Activated T-cell treated with anti-CD3 and anti-CD28 coated beads, Interleukin-2, amount 50 U/mL, for 24 hours (primary cell): ENCODE data around the gene VSIG10L2.

Experiments used
- DNase-seq: peaks from one replicate; pipeline ENCODE4 v3.0.0-alpha.2; 2020
- H3K27ac Mint-ChIP-seq: 2 replicates; pipeline ENCODE4 v1.8.0; 2020; ENCODE audit warnings: mild to moderate bottlenecking, mixed read lengths
- H3K27me3 Mint-ChIP-seq: 2 replicates; pipeline ENCODE4 v1.8.0; 2020; ENCODE audit warnings: mixed read lengths
- H3K36me3 Mint-ChIP-seq: 2 replicates; pipeline ENCODE4 v1.8.0; 2020; ENCODE audit warnings: low read depth, mixed read lengths
- H3K4me1 Mint-ChIP-seq: 2 replicates; pipeline ENCODE4 v1.8.0; 2020; ENCODE audit warnings: low read depth, mixed read lengths
- H3K4me3 Mint-ChIP-seq: 2 replicates; pipeline ENCODE4 v1.8.0; 2020; ENCODE audit warnings: mild to moderate bottlenecking, moderate library complexity, mixed read lengths
- H3K9me3 Mint-ChIP-seq: 2 replicates; pipeline ENCODE4 v1.8.0; 2020; ENCODE audit warnings: mixed read lengths

VSIG10L2 gene

DNA sequence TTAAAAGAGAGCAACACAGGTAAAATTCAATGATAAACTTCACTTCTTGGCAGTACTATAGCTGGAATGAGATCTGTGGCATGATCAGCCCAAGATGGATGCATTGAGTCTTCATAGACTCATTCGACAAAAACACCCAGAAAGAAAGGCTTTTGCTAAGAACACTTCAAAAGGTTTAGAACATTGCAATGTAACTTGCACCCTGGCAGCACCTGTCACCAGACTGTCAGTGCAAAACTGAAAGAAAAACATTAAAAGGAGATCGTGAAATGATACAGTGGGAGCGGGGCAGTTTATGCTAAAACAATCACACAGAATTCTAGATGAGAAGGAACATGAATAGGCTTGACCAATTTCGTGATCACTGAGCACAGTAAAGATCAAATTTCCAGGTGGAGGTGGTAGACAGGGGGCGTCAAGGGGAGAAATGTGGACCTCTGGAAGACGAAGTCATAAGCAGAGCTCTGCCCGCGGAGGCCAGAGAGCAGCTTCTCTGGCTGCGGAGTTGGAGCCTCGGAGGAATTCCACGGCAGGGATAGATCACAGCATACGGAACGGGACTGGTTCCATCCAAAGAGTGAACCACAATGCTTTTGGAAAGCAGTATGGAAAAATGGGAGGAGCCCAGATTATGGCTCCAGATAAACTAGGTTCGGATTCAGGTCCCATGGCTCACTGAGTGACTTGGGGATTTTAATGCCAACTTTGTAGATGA lies 11.9 kb downstream of the VSIG10L2 start:
- H3K27ac Mint-ChIP-seq: no peak overlapping the region
- H3K36me3 Mint-ChIP-seq: no peaks in the 10 kb centered on the region
- no peak for DNase-seq
- no peak overlapping the region for H3K4me3 Mint-ChIP-seq
- no peaks in the 10 kb centered on the region for H3K27me3 Mint-ChIP-seq
- H3K9me3 Mint-ChIP-seq: peaks cover 6% of the 10 kb centered on the region
- peaks cover 5% of the 10 kb centered on the region for H3K4me1 Mint-ChIP-seq

DNA sequence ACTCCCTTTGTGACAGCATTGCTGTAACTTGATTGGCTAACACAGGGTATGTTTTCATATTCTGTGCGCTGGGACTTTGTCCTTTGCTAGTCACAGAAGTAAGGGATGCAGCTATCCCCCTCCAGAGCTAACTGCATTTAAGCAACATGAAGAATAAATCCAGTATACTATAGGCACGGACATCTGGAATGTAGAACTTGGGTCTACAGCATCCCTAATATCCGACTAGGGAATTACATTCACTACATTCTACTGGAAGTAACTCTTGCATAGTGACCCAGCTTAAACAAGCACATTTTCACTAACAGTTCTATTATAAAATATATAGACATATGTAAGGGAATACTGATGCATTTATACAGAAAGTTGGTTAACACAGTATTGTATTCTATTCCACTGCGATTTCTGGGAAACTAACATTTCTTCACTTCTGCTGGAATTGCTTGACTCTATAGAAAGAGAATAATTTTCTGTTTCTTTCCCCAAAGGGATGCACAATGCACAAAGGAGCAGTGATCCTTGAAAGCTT lies 13.1 kb downstream of the VSIG10L2 start:
- H3K27me3 Mint-ChIP-seq: no peaks in the 10 kb centered on the region
- H3K27ac Mint-ChIP-seq: no peak overlapping the region

DNA sequence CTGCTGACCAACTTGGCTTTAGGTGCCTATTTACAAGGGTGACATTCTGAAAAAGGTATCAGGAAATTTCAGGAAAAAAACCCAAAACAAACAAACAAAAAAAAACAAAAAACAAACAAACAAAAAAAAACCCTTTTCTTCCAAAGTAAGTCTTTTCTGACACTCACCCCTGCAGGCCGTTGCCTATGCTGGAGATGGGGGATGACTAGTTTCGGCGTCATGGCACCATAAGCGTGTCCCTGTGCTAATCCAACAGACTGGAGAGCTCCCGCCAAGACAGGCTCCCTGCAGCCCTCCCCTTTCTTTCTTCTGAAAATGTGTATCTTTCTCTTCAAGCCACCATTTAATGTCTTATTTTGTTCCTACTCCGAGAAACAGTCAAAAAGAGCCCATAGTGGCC lies 13.7 kb downstream of the VSIG10L2 start:
- DNase-seq: no peak
- no peak overlapping the region for H3K27ac Mint-ChIP-seq
- no peak overlapping the region for H3K4me3 Mint-ChIP-seq
- no peaks in the 10 kb centered on the region for H3K27me3 Mint-ChIP-seq
- no peaks in the 10 kb centered on the region for H3K36me3 Mint-ChIP-seq
- peaks cover 12% of the 10 kb centered on the region for H3K9me3 Mint-ChIP-seq
- H3K4me1 Mint-ChIP-seq: peaks cover 5% of the 10 kb centered on the region

More for the DNA sequence above, 13.1 kb downstream of the VSIG10L2 start:
- DNase-seq: no peak
- Mint-ChIP-seq H3K4me1 (peaks cover 5% of the 10 kb centered on the region), H3K36me3 (no peaks in the 10 kb centered on the region), H3K4me3 (no peak overlapping the region), H3K9me3 (peaks cover 12% of the 10 kb centered on the region)

DNA sequence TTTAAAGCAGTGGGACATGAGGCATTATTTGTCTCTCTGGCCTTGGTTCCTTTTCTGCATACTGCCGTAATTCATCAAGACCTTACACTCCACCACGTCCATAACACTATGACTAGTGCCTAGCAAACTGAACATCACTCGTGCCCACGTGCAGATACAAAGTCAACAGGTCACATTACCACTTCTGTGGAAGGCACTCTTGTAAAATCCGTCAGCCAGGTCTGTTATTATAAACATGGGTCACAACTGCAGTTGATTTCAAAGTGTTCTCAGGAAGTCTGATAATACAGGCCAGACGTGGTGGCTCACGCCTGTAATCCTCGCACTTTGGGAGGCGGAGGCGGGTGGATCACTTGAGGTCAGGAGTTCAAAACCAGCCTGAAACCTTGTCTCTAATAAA lies 14.1 kb downstream of the VSIG10L2 start:
- peaks cover 12% of the 10 kb centered on the region for H3K9me3 Mint-ChIP-seq
- peaks cover 5% of the 10 kb centered on the region for H3K4me1 Mint-ChIP-seq
- no peak overlapping the region for H3K4me3 Mint-ChIP-seq
- H3K27ac Mint-ChIP-seq: no peak overlapping the region
- DNase-seq: no peak
- H3K36me3 Mint-ChIP-seq: no peaks in the 10 kb centered on the region
- H3K27me3 Mint-ChIP-seq: no peaks in the 10 kb centered on the region

DNA sequence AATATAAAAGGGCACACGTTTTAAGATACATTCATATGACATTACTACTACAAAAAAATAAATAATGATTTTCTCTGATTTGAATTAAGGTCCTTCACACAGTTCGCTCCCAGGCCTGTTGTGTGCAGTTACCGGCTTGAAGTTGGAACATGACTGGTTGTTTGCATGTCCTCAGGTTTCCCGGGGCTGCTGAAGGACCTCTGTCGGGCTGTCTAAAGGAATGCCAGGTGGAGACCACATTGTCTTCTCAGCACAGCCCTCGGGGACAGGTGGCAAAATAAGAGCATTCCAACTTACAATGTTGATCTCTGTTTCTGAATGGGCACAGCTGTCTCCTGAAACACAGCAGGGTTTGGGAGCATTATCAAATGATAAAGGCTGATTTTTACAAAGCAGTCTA lies 14.9 kb downstream of the VSIG10L2 start:
- H3K9me3 Mint-ChIP-seq: peaks cover 12% of the 10 kb centered on the region
- no peak overlapping the region for H3K27ac Mint-ChIP-seq
- no peaks in the 10 kb centered on the region for H3K27me3 Mint-ChIP-seq
- peaks cover 5% of the 10 kb centered on the region for H3K4me1 Mint-ChIP-seq
- no peaks in the 10 kb centered on the region for H3K36me3 Mint-ChIP-seq
- no peak overlapping the region for H3K4me3 Mint-ChIP-seq
- DNase-seq: no peak

DNA sequence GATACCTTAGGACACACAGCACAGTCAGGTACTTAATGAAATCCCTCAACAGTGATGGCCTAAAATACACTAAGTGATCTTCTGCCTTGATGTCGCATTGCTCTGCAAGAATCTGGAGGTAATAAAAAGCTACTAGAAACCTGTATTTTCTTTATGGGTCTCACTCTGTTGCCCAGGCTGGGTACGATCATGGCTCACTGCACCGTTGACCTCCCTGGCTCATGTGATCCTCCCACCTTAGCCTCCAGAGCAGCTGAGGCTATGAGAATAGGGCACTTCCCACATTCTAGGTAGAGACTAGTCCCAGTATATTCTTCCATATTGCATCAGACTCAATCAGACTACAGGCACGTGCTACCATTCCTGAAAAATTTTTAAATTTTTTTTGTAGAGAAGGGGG lies 21.7 kb downstream of the VSIG10L2 start:
- H3K27me3 Mint-ChIP-seq: no peaks in the 10 kb centered on the region
- no peaks in the 10 kb centered on the region for H3K4me1 Mint-ChIP-seq
- H3K9me3 Mint-ChIP-seq: peaks cover 9% of the 10 kb centered on the region
- DNase-seq: no peak
- H3K36me3 Mint-ChIP-seq: no peaks in the 10 kb centered on the region
- no peak overlapping the region for H3K27ac Mint-ChIP-seq
- H3K4me3 Mint-ChIP-seq: no peak overlapping the region

DNA sequence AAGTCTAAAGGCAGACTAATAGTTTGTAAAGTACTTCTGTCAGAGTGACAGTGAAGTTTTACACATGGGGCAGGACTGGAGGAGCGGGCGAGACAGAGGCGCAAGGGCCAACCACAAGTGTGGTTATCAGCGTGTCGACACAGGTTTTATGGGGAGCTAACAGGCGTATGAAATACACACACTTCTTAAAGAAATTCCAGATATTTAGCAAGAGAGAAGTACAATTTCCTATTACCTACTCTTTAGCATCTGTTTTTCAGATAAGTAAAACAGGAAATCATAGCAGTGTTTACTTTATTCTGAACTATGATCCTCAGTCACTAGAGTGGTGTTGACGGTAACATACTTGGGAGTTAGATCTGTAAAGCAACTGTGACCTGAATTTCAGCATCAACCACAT lies 22.5 kb downstream of the VSIG10L2 start:
- Mint-ChIP-seq H3K36me3 (no peaks in the 10 kb centered on the region), H3K27ac (no peak overlapping the region), H3K4me1 (no peaks in the 10 kb centered on the region), H3K27me3 (no peaks in the 10 kb centered on the region), H3K4me3 (no peak overlapping the region), H3K9me3 (peaks cover under 1% of the 10 kb centered on the region)
- no peak for DNase-seq

DNA sequence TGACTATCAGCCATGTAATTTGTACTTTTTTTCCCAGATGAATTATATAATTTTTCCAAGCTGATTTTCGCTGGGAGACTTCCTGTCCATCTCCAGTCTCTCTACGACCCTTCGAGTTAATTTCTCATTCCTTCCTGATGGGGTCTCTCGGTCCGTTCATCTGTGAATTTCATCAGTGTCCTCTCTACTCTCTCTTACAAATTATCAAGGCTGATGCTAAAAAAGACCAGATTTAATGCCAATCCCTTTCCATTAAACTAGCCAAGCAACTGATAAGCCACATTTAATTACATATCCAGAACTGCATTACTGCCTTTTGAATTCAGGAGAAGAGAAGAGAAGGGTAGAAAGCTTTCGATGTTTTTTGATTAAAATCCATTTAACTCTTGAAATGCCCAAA lies 25.8 kb downstream of the VSIG10L2 start:
- H3K4me1 Mint-ChIP-seq: no peaks in the 10 kb centered on the region
- DNase-seq: no peak
- no peak overlapping the region for H3K4me3 Mint-ChIP-seq
- no peaks in the 10 kb centered on the region for H3K27me3 Mint-ChIP-seq
- H3K9me3 Mint-ChIP-seq: no peaks in the 10 kb centered on the region
- no peaks in the 10 kb centered on the region for H3K36me3 Mint-ChIP-seq
- no peak overlapping the region for H3K27ac Mint-ChIP-seq

DNA sequence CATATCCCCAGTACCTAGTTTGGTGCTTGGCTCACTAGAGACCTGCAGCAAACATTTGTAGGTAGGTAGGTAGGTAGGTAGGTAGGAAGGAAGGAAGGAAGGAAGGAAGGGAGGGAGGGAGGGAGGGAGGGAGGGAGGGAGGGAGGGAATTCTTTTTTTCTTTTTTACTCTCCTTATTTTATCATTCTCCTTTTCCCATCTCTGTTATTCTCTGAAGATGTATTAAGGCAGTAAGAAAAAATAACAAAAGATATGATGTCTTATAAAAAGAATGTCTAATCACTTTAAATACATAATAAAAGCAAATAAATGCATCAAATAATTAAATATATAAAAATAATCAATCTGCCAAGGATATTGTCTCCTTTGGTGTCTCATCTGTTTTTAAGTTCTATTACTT lies 28.4 kb downstream of the VSIG10L2 start:
- Mint-ChIP-seq H3K36me3 (no peaks in the 10 kb centered on the region), H3K27me3 (no peaks in the 10 kb centered on the region)
- no peak for DNase-seq

DNA sequence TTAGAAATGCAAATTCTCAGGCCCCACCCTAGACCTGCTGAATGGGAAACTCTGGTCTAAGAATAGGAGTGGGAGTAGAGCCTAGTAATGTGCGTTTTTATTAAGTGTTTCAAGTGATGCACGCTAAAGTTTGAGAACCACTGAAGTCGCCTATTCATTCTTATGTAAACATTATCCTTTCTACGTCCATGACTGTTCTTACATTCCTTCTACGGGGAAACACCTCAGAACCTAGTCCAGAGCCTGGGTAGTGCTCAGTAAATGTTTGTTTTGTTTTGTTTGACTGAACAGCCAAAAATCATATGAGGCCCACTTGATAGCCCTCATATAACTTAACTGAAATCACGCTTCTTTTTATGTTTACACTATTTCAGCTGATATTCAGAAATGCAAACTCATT lies 29.8 kb downstream of the VSIG10L2 start:
- no peaks in the 10 kb centered on the region for H3K36me3 Mint-ChIP-seq
- no peak for DNase-seq
- no peaks in the 10 kb centered on the region for H3K9me3 Mint-ChIP-seq
- H3K4me1 Mint-ChIP-seq: no peaks in the 10 kb centered on the region
- H3K4me3 Mint-ChIP-seq: no peak overlapping the region
- no peaks in the 10 kb centered on the region for H3K27me3 Mint-ChIP-seq
- no peak overlapping the region for H3K27ac Mint-ChIP-seq

More for the DNA sequence above, 28.4 kb downstream of the VSIG10L2 start:
- Mint-ChIP-seq H3K27ac (no peak overlapping the region), H3K4me3 (no peak overlapping the region), H3K4me1 (no peaks in the 10 kb centered on the region), H3K9me3 (no peaks in the 10 kb centered on the region)

DNA sequence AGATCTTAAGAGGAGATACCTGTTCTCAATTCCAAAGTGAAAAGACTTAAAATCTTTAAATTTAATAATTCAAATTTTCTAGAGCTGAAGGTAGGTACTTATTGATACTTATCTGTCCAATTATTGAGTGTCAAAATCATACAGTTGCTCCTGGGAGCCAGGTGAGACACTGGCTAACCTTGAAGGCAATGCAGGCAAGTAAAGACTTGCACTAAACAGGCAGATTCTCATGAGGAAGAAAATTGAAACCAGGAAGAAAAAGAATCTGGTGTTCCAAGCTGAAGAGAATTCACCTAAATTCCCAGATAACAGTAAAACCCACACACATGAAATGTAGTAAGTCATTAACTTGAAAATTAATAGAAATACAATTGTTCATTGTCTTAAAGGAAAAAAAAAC lies 30.3 kb downstream of the VSIG10L2 start:
- H3K27me3 Mint-ChIP-seq: no peaks in the 10 kb centered on the region
- DNase-seq: no peak
- H3K4me3 Mint-ChIP-seq: no peak overlapping the region
- no peaks in the 10 kb centered on the region for H3K9me3 Mint-ChIP-seq
- no peaks in the 10 kb centered on the region for H3K36me3 Mint-ChIP-seq
- H3K4me1 Mint-ChIP-seq: no peaks in the 10 kb centered on the region
- H3K27ac Mint-ChIP-seq: no peak overlapping the region

DNA sequence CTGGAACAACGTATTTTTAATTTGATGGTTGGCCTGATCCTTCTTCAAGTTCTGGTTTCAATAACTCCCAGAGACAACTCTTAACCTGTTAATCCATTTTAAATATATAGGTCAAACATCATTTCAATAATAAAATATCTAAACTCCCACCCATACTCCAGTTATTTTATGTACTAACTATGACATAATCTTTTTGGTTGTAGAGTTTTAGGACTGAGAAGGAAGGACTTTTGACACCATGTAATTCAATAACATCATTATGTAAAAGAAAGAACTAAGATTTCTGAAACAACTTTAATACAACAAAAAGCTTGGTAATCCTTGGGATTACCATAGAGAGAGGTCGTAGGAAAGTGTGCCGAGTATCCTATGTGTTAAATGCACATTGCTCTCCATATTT lies 31.5 kb downstream of the VSIG10L2 start:
- no peak overlapping the region for H3K27ac Mint-ChIP-seq
- DNase-seq: no peak
- H3K4me3 Mint-ChIP-seq: no peak overlapping the region
- H3K36me3 Mint-ChIP-seq: no peaks in the 10 kb centered on the region
- no peaks in the 10 kb centered on the region for H3K9me3 Mint-ChIP-seq
- H3K4me1 Mint-ChIP-seq: no peaks in the 10 kb centered on the region
- H3K27me3 Mint-ChIP-seq: no peaks in the 10 kb centered on the region

DNA sequence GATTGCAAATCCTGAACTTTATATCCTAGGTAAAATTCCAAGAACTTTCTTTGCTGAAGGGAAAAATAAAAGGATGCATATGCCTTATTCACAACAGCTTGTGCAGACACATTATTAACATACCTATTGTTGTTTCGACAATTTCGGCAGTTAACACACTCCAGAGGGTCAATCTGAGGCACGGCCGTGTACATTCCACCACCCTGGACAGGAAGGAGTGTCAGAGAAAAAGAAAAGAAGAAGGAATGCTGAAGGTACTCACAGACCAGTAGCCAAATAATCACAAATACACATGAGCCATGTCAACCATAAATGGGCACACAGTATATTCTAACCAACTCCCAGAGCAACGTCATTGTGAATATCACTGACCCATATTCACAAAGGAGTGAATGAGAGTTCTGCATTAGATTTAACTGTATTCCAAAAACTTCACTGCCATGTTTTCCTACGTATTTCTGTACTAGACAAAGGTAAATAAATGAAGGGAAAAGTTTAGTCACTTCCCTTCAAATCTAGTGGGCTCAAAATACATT lies 32.4 kb downstream of the VSIG10L2 start:
- H3K4me1 Mint-ChIP-seq: no peaks in the 10 kb centered on the region
- H3K27me3 Mint-ChIP-seq: no peaks in the 10 kb centered on the region

DNA sequence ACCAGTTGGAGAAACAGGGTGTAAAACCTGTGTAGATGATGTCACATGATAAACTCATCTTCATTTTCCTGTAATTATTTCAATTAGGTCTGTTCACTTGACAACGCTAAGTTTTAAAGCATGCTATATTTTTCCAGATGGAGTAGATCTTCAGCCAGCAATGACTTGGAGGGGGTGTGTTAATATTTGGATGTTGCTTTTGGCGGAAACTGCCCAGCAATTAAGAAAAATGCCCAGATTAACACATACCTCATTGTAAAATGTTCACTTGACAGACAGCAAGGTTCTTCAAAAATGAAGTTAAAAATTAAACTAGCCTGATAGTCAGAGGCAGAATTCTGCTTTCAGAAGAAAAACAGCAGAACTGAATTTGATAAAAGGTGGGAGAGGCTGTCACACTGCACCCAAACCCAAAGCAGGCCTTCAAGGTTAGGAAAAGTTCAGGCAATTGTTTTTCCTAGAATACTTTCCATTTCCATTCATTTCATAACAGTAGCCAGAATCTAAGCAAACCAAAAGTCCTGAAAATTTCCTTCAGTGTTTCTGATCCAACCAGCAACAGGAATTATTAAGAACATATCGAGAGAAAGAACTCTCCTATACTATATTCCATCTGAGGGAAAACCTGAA lies 33.0 kb downstream of the VSIG10L2 start:
- no peak overlapping the region for H3K27ac Mint-ChIP-seq
- no peaks in the 10 kb centered on the region for H3K27me3 Mint-ChIP-seq
- H3K4me3 Mint-ChIP-seq: no peak overlapping the region
- H3K9me3 Mint-ChIP-seq: no peaks in the 10 kb centered on the region
- H3K36me3 Mint-ChIP-seq: no peaks in the 10 kb centered on the region
- DNase-seq: no peak
- no peaks in the 10 kb centered on the region for H3K4me1 Mint-ChIP-seq

More for the DNA sequence above, 32.4 kb downstream of the VSIG10L2 start:
- DNase-seq: no peak
- no peak overlapping the region for H3K4me3 Mint-ChIP-seq
- no peak overlapping the region for H3K27ac Mint-ChIP-seq
- no peaks in the 10 kb centered on the region for H3K36me3 Mint-ChIP-seq
- no peaks in the 10 kb centered on the region for H3K9me3 Mint-ChIP-seq

DNA sequence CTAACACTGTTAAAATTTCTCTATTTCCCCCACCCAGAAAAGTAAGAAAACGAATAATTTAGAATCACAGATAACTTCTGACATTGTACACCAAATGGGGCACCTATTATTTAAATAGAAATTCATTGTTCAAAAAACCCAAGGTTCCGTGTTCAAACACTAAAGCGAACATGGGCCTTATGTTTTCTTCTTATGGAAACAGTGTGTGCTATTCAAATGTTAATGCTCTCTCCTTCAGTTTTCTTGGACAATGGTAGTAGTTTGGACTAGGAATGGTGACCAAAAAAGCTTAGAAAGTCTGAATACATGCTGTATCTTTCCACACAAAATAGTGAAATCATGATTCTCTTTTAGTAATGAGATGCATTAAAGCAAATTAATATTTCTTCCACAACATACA lies 33.7 kb downstream of the VSIG10L2 start:
- Mint-ChIP-seq H3K27ac (no peak overlapping the region), H3K4me1 (no peaks in the 10 kb centered on the region), H3K36me3 (no peaks in the 10 kb centered on the region), H3K4me3 (no peak overlapping the region), H3K27me3 (no peaks in the 10 kb centered on the region), H3K9me3 (no peaks in the 10 kb centered on the region)
- no peak for DNase-seq
